GM18526 (cell line): ENCODE results near the gene MAGEE2.

ENCODE experiments used
- POLR2A ChIP-seq: IDR thresholded peaks from 3 replicates; pipeline ENCODE4 v1.6.1; 2011; ENCODE audit not compliant: insufficient read length; ENCODE audit errors: extremely low read depth

Gene MAGEE2, protein sequence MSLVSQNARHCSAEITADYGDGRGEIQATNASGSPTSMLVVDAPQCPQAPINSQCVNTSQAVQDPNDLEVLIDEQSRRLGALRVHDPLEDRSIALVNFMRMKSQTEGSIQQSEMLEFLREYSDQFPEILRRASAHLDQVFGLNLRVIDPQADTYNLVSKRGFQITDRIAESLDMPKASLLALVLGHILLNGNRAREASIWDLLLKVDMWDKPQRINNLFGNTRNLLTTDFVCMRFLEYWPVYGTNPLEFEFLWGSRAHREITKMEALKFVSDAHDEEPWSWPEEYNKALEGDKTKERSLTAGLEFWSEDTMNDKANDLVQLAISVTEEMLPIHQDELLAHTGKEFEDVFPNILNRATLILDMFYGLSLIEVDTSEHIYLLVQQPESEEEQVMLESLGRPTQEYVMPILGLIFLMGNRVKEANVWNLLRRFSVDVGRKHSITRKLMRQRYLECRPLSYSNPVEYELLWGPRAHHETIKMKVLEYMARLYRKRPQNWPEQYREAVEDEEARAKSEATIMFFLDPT

DNA sequence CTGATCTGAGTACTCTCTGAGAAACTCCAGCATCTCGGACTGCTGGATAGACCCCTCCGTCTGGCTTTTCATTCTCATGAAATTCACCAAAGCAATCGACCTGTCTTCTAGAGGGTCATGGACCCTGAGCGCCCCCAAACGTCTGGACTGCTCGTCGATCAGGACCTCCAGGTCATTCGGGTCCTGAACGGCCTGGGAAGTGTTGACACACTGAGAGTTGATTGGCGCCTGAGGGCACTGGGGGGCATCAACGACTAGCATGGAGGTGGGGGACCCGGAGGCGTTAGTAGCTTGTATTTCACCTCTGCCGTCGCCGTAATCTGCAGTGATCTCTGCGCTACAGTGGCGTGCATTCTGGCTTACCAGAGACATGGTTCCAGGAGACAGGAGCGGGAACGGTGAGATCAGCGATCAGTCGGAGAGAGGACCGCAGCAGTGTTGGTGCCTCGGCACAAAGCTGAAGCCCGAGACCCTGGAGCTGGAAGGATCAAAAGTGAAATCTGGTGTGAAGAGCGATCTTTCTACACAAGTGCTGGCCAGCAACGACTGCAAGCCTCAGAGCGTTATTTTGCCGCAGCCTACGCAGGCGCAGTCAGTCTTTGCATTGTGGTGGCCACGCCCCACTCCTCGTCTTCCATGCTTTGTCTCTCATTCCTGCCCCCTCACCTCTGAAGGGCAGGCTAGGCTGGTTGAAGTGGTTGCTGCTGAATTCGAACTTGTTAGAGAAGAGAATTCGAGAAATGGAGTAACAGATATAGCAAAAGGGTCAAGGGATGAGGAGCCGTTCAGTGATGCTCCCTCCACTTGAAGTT is at the start of gene MAGEE2:
Gene MAGEE2, minus strand, starts transcription at position 575 of the 812 bp plus-strand sequence. Its CDS starts 203 bp downstream, at position 372.
- no peak for TF ChIP-seq POLR2A

DNA sequence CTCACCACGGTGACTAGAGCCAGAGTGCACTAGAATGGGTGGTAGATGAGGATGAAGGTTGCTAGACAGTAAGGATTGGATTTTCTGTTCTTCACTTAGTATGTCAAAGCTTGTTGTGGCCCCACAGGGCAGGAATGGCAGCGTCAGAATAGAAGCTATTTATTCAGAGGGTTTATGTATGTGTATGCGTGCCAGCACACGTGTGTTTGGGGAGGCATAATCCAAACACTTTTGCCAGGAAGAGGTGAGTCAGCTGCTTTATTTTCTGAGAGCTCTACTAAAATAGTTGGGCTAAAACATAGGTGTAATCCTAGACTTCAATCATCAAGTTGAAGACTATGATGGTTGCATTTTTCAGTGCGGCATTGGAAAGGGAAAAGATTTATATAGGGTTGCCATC is 1.2 kb upstream of the MAGEE2 start:
- TF ChIP-seq POLR2A, result no peak

DNA sequence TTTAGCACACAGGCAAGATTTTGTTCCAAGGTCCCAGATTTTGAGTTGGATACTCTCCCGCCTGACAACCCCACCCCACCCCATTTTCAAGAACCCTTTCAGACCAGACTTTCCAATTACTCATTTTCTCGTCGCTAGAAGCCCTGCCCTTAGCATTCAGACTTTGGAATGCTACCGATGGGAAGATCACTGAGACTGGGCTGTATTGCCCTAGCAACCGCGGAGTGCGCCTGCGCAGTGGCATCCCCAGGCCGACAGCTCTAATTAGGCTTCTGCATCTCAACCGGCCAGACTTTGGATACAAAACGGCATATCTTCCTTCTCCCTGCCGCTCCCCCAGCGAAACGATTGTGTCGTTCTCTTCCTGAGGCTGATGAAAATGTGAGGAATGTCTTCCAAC is 3.4 kb downstream of the MAGEE2 start:
- no peak for TF ChIP-seq POLR2A

DNA sequence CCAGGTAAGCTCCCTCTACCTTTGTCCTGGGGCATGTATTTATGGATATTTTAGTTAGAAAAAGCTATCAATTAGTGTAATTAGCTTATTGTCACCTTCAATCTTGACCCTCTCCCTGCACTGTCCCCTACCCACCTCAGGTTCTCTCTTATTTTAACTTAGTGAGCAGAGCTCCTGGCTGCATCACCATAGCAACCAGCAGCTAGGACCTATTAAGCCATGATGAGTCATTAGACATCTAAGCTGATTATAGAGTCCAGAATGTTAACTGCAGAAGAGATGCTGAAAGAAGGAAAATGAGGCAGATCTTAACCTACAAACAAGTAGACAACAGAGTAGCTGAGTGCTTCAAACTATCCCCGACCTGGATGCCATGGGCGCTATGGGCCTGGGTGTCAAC is 36.6 kb downstream of the MAGEE2 start:
- TF ChIP-seq POLR2A, result no peak

DNA sequence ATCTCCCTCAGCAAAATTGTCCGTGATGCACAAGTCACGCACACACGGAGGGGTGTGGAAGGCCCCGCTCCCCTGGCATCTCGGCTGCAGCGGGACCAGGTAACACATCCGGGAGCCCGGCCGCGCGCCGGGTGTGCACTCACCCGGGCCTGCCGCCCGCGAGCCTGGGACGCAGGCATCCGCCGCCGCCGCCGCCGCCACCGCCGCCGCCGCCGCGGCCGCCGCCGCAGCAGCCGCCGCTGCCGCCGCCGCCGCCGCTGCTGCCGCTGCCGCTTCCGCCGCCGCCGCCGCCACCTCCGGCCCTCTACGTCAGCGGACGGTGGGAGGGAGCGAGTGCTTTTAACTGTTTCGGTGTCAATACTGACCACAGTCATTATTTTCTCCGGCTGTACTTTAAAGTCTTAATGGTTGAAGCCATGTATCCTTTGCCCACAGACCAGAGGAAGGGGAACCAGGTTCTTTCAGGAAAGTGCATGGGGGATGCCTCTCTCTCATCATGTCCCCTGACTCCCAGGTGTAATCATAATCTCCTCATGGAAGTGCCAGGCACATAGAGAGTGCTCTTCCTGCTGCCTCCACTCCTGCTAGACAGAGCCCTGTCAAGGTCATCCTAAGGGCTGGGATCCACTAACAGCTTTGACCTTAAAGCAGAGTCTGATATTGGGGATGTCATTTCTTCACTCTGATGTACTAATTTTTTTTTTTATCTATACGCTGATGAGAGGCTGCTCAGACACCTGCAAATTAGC is 38.0 kb downstream of the MAGEE2 start:
- no peak for TF ChIP-seq POLR2A
